Measurements from ENCODE around the gene TNNI3K. TPM values are rescaled to one million over a fixed set of nuclear protein-coding genes. Genes with fewer than 3 reads are reported as not detected.

TNNI3K gene
- polyA plus RNA-seq, 1 donor (not counting 4 experiments of a cell fraction or from before 2014, with no cell fraction given): 0.41 TPM

- H3K4me1 ChIP-seq (ENCODE audit: control insufficient read depth, extremely low read depth, insufficient read depth, low read length): no peaks in the 10 kb centered on the region
- H4K20me1 ChIP-seq (ENCODE audit: control insufficient read depth, extremely low read depth, insufficient read depth, low read length): no peaks in the 10 kb centered on the region
- H3K79me2 ChIP-seq (ENCODE audit: control insufficient read depth, insufficient read depth, low read length): no peaks in the 10 kb centered on the region
- H2AFZ ChIP-seq (ENCODE audit: control insufficient read depth, low read length): no peak overlapping the region
- H3K27me3 ChIP-seq (ENCODE audit: control insufficient read depth, extremely low read depth, insufficient read depth, low read length): no peaks in the 10 kb centered on the region
- dilution Hi-C loops (cut with MboI; ENCODE audit: extremely low pct_ligation_motif_present, low sequenced_read_pairs): no loop called here
- H3K9me1 ChIP-seq (ENCODE audit: control insufficient read depth, extremely low read depth, insufficient read depth, low read length): no peaks in the 10 kb centered on the region
- no peak overlapping the region for H3K4me3 ChIP-seq (ENCODE audit: control insufficient read depth in 2 of 3, extremely low read depth in 1 of 3, insufficient read depth in 2 of 3, low read depth in 1 of 3, low read length in 3 of 3)
- H3K27ac ChIP-seq (ENCODE audit: control insufficient read depth, insufficient read depth, low read length): no peak overlapping the region
- H3K9ac ChIP-seq (ENCODE audit: control insufficient read depth, extremely low read depth, insufficient read depth, low read length): no peak overlapping the region
- no peaks in the 10 kb centered on the region for H3K36me3 ChIP-seq (ENCODE audit: control insufficient read depth in 2 of 2, extremely low read depth in 1 of 2, insufficient read depth in 2 of 2, low read length in 2 of 2)
- no peak overlapping the region for H3K4me2 ChIP-seq (ENCODE audit: control insufficient read depth, extremely low read depth, insufficient read depth, low read depth, low read length)
- no peak for FAIRE-seq
- no peak for DNase-seq (ENCODE audit: low read depth, low spot score)
- TF ChIP-seq CTCF (optimal IDR thresholded peaks at IDR 0.05 in 1 of 3, IDR thresholded peaks at IDR 0.05 in 1 of 3, conservative IDR thresholded peaks at IDR 0.05 in 1 of 3; ENCODE audit: extremely low read depth in 1 of 3, insufficient read depth in 2 of 3, low read length in 3 of 3) (no peak), EZH2 (IDR thresholded peaks at IDR 0.05; ENCODE audit: low read length) (no peak)
- H3K9me3 ChIP-seq (ENCODE audit: control insufficient read depth, low read depth, low read length): no peaks in the 10 kb centered on the region
These were observed 145.1 kb downstream of the TNNI3K start for GRCh38 chr1:74380252-74380651.

- Histone ChIP-seq H2AFZ (ENCODE audit: control insufficient read depth, low read length) (no peak overlapping the region), H4K20me1 (ENCODE audit: control insufficient read depth, extremely low read depth, insufficient read depth, low read length) (no peaks in the 10 kb centered on the region), H3K36me3 (ENCODE audit: control insufficient read depth in 2 of 2, extremely low read depth in 1 of 2, insufficient read depth in 2 of 2, low read length in 2 of 2) (no peaks in the 10 kb centered on the region), H3K4me3 (ENCODE audit: control insufficient read depth in 2 of 3, extremely low read depth in 1 of 3, insufficient read depth in 2 of 3, low read depth in 1 of 3, low read length in 3 of 3) (no peak overlapping the region), H3K9ac (ENCODE audit: control insufficient read depth, extremely low read depth, insufficient read depth, low read length) (no peak overlapping the region), H3K9me1 (ENCODE audit: control insufficient read depth, extremely low read depth, insufficient read depth, low read length) (no peaks in the 10 kb centered on the region), H3K4me1 (ENCODE audit: control insufficient read depth, extremely low read depth, insufficient read depth, low read length) (no peaks in the 10 kb centered on the region), H3K27me3 (ENCODE audit: control insufficient read depth, extremely low read depth, insufficient read depth, low read length) (no peaks in the 10 kb centered on the region), H3K27ac (ENCODE audit: control insufficient read depth, insufficient read depth, low read length) (no peak overlapping the region), H3K4me2 (ENCODE audit: control insufficient read depth, extremely low read depth, insufficient read depth, low read depth, low read length) (no peak overlapping the region), H3K9me3 (ENCODE audit: control insufficient read depth, low read depth, low read length) (no peaks in the 10 kb centered on the region), H3K79me2 (ENCODE audit: control insufficient read depth, insufficient read depth, low read length) (no peaks in the 10 kb centered on the region)
- dilution Hi-C loops (cut with MboI; ENCODE audit: extremely low pct_ligation_motif_present, low sequenced_read_pairs): no loop called here
- TF ChIP-seq EZH2 (IDR thresholded peaks at IDR 0.05; ENCODE audit: low read length): no peak
- TF ChIP-seq CTCF (optimal IDR thresholded peaks at IDR 0.05 in 1 of 3, IDR thresholded peaks at IDR 0.05 in 1 of 3, conservative IDR thresholded peaks at IDR 0.05 in 1 of 3; ENCODE audit: extremely low read depth in 1 of 3, insufficient read depth in 2 of 3, low read length in 3 of 3): no peak
- FAIRE-seq (no peak), DNase-seq (ENCODE audit: low read depth, low spot score) (no peak)
These were observed 153.7 kb downstream of the TNNI3K start for GRCh38 chr1:74388855-74389254.
